Subcutaneous adipose tissue (tissue), 4 donors: ENCODE results near the gene DNAJC18. TPM values are rescaled to one million over a fixed set of nuclear protein-coding genes. Genes with fewer than 3 reads are reported as not detected.

Experiments
- CTCF ChIP-seq: fragments of 450-650 bp; IDR thresholded peaks from one replicate; pipeline ENCODE4 v1.5.1; 2016; ENCODE audit warnings: low read depth, mild to moderate bottlenecking, control low read depth, antibody characterized with exemption, moderate library complexity
- total RNA-seq, 4 donors: library from RNA; depleted of rRNA; stranded (reverse); fragments of >200 nt; gene quantifications; one replicate each; pipeline ENCODE4 v1.1.0, GENCODE V29; 2016

The DNAJC18 gene
- total RNA-seq, 4 donors from 2014 or later = 3.8 to 9.0 (median 4.4) TPM

- no peak for TF ChIP-seq CTCF
Observed at GRCh38 chr5:139430015-139430414, 9.3 kb downstream of the DNAJC18 start.

GRCh38 chr5:139426203-139426885 lies 13.0 kb downstream of the DNAJC18 start:
- TF ChIP-seq CTCF = no peak

- TF ChIP-seq CTCF = no peak
Observed at GRCh38 chr5:139425497-139425896, 13.8 kb downstream of the DNAJC18 start.

GRCh38 chr5:139422307-139422893 lies 16.9 kb downstream of the DNAJC18 start:
- TF ChIP-seq CTCF = no peak

- no peak for TF ChIP-seq CTCF
Observed at GRCh38 chr5:139419226-139420192, 19.8 kb downstream of the DNAJC18 start.

- no peak for TF ChIP-seq CTCF
Observed at GRCh38 chr5:139418793-139419192, 20.5 kb downstream of the DNAJC18 start.

GRCh38 chr5:139417214-139417613 lies 22.1 kb downstream of the DNAJC18 start:
- no peak for TF ChIP-seq CTCF
